ENCODE measurements around the gene TAF5L. TPM values are rescaled to one million over a fixed set of nuclear protein-coding genes. Genes with fewer than 3 reads are reported as not detected.

The TAF5L gene
- total and polyA plus RNA-seq, 2 of the 8 experiments (the other 6 are each of a cell fraction or from before 2014, with no cell fraction given) = 17.7 to 23.3 TPM

DNA sequence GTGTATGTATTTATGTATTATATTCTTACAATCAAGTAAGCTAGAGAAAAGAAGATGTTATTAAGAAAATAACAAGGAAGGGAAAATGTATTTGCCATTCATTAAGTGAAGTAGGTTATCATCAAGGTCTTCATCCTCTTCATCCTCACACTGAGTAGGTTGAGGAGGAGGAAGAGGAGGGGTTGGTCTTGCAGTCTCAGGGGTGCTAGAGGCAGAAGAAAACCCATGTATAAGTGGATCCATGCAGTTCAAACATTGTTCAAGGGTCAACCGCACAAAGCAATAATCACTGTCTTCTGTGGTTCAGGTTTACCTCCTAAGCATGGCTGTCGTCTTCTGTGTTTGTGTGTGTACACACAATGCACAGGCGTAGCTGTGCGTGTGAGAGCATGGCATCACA, 17.0 kb upstream of the TAF5L start (continued):
- TF ChIP-seq KDM5A (IDR thresholded peaks at IDR 0.05; ENCODE audit: low read length) (no peak), CTBP2 (IDR thresholded peaks at IDR 0.05; ENCODE audit: borderline replicate concordance, insufficient read depth, insufficient read length, low read length) (no peak), FOSL1 (IDR thresholded peaks at IDR 0.05; ENCODE audit: insufficient read depth, low read depth, low read length) (no peak)
